HG03520 (cell line): Measurements from ENCODE around the gene NECAB3.

Source experiments
- ATAC-seq: cut with Tn5 transposase; IDR thresholded peaks from one replicate; pipeline ENCODE4 v1.9.1; 2021; ENCODE audit warnings: mild to moderate bottlenecking, moderate library complexity; ENCODE audit not compliant: unreplicated experiment

The NECAB3 gene

GRCh38 chr20:33697129-33697528 is 22.9 kb upstream of the NECAB3 start:
- no peak for ATAC-seq

DNA sequence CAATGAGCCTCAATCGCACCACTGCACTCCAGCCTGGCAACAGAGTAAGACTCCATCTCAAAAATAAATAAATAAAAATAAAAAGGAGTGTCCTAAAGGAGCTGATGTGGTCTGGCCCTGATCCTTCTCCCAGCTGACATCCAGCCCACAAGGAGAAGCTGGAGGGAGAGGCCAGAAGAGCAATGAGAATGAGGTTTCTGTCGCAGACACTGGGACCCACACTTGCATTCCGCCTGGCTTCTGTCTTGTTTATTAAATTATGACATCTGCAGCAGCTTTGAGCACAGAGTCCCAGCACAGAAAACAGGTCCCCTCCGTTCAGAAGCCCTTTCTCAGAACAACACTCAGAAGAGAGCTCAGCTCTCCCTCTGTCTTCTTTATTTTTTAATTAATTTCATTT is 22.2 kb upstream of the NECAB3 start:
- no peak for ATAC-seq

GRCh38 chr20:33694639-33695012 is 20.4 kb upstream of the NECAB3 start:
- no peak for ATAC-seq

- ATAC-seq: no peak
Observed at GRCh38 chr20:33693741-33694638, 19.8 kb upstream of the NECAB3 start.

GRCh38 chr20:33693289-33693688 is 19.1 kb upstream of the NECAB3 start:
- no peak for ATAC-seq

- no peak for ATAC-seq
Observed at GRCh38 chr20:33689973-33690372, 15.7 kb upstream of the NECAB3 start.

DNA sequence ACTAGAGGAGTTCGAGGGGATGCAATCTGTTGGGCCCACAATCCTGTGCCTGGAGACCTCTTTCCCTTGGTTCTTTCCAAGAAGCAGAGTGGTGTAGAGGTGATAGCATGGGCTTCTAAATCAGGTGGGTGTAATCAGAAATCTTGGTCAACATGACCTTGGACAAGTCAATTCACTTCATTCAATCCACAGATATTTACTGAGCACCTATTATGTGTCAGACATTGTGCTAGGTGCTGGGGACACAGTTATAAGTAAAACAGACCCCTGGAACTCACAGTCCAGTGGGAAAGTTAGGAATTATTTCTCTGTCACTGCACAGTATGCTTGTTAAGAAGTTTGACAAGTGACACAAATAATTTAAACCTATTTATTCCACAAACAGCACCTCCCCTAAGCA is 15.3 kb upstream of the NECAB3 start:
- no peak for ATAC-seq

DNA sequence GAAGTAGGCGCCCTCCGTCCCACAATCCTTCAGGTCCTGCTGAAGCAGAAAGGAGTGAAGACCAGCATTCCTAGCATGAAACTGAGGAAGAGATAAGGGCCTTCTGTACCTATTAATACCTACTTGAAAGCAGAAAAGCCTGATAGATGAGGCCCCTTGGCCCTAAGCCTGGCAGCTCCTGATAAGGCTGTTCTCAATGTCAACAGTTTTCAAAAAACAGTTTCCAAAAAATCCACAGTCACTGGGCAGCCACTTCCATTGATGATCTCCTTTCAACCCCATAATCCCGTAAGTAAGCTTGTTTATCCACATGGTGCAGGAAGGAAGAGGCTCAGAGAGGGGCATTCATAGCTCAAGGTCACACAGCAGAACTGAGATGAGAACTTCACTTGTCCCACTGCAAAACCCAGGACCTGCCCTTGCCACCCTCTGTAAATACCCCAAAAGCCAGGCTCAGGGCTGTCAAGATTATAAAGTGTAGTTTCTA is 14.8 kb upstream of the NECAB3 start:
- ATAC-seq: no peak

DNA sequence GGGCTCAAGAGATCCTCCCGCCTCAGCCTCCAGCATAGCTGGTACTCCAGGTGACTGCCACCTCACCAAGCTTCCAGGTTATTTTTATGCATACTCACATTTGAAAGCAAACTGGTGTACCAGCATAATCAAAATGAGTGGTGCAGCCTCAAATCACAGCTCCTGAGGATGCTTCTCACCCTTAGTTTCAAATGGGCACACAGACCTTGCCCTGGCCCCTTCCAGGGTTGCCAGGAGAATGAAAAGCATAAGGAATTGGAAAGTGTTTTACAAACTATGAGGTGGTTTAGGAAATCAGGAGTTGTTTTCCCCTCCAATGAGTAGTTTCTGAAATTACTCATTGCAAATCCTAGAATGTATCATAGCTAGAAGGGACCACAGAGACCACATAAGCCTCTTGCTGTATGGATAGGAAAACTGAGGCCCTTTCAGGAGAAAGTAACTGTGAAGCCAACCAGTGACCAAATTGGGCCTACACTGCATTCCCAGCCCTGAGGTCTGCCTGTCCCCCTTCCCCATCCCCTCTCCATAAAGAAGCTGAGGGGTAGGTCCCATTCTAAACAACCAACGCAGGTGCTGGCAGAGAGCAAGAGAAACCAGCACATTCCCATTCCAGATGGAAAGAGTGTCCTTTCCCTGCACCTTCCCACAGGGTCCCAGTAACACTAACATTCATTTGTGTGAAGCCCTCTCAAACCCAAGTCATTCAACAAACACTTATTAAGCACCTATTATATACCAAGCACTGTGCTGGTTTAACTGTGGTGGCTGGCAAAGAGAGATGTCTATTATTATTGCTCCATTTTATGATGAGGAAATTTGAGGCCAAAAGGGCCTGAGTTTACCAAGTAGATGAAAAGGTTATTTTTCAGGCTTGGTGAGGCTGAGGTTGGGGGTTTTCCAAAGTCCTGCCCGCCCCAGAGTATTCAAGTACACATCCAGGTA is 14.0 kb upstream of the NECAB3 start:
- no peak for ATAC-seq

GRCh38 chr20:33687370-33687915 is 13.2 kb upstream of the NECAB3 start:
- no peak for ATAC-seq

GRCh38 chr20:33686984-33687366 is 12.7 kb upstream of the NECAB3 start:
- no peak for ATAC-seq

- peak; percentile 77 for ATAC-seq
Observed at GRCh38 chr20:33686100-33686983, 12.1 kb upstream of the NECAB3 start, which contains the start of gene E2F1. E2F1 (minus strand) TSS chr20:33686385; CDS start chr20:33686264, 121 bp downstream.

DNA sequence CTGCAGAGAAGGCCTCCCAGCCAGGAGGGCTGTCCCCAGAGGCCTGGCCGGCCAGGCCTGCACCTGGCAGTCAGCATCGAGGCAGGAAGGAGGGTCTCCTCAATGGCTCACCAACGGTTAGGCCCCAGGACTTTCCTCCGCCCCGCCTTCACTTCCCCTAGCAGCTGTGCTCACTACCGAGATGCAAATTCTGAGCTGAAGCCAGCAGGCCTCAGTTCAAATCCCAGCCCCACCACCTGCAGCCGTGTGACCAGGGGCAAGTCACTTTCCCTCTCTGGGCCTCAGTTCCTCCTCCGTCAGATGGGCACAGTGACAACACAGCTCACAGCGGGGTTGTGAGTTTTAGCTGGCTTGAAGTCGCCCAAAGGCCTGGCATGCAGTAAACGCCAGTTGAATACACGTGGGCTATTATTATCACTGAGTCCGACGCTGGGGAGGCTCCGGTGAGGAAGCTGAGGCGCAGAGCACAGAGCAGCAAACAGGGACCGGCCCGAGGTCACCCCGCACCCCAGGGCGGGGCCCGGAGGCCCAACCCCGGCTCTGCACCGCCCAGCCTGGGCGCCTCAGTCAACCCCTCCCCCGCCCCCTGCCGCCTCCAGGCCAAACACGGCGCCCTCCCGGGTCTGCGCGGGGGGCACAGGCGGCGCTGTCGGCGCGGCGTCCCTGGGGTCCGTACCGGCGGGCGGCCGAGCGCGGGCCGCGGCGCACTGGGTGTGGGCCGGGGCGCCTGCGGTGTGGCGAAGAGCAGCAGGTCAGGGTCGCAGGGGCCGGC is 11.3 kb upstream of the NECAB3 start:
- peak; percentile 27 for ATAC-seq

GRCh38 chr20:33684533-33685327 is 10.5 kb upstream of the NECAB3 start:
- no peak for ATAC-seq

- ATAC-seq: no peak
Observed at GRCh38 chr20:33681728-33682353, 7.6 kb upstream of the NECAB3 start.

DNA sequence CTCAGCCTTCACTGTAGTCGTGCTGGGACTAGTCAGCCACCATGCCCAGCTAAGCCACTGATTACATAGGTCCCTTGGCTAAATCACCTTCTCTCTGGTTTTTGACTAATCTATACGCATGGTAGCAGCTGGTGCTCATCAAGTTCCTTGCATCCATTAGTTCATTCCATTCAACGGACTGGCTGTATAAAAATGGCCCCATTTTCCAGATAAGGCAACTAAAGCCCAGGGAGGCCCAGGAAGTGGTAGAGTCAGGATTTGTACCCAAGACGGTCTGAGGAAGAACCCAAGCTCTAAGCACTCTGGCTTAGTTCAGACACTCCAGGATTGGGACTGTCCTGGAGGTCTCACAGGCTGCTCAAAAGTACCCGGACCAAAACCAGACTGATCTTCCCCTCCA is 7.1 kb upstream of the NECAB3 start:
- no peak for ATAC-seq

DNA sequence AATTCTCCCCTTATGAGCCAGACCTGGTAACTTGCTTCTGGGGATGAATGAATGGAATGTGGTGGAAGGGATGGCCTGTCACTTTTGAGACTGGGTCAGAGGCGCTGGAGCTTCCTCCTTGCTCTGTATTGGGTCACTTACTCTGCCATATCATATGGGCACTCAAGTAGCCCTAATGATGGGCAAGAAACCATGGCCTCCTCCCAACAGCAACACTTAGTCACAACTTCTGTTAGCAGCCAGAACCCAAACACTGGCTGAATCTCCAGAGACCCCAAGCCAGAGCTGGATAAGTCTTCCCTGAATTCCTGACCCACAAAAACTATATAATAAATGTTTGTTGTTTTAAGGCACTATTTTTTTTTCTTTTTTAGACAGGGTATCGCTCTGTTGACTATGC is 6.5 kb upstream of the NECAB3 start:
- ATAC-seq: no peak

DNA sequence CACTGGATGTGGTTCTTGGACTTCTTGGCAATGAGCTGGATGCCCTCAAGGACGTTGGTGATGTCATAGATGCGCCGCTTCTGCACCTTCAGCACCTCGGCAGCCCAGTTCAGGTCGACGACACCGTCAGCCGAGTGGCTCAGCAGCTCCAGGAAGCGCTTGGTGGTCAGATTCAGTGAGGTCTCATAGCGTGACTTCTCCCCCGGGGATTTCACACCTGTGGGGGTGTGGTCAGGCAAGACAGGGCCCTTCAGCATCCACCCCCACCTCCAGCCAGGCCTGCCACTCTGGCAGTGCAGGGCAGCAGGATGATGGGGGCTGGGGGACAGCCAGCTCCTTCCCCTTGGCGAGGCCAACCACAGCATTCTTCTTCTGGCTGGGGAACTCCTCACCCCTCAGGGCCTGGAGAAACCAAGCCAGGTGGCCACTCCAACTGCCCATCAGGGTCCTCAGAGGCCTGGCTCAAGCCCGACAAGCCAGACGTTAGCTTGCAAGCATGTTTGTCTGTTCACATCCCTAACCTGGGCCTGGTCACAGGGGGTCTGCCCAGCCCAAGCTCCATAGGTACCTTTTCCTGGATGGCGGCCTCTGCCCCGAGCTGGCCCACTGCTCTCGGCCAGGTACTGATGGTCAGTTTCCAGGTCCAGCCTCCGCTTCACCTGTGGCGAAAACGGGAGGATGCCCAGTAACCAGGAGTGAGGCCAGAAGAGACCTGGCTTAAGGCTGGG is 5.7 kb upstream of the NECAB3 start:
- ATAC-seq: no peak
